Trophoblast cell (in vitro differentiated cells and primary cell): ENCODE results near the gene FBXL19.

ENCODE experiments used
- DNase-seq, 2 donors: peaks; one replicate each; pipeline ENCODE4 v3.0.0-alpha.2; 2016
- H2AFZ ChIP-seq: 2 replicates; pipeline ENCODE4 v1.6.1; 2013; ENCODE audit warnings: low read length, moderate library complexity, mild to moderate bottlenecking; ENCODE audit not compliant: insufficient read depth, poor library complexity
- H2AK5ac ChIP-seq: 2 replicates; pipeline ENCODE4 v1.6.1; 2013; ENCODE audit warnings: mild to moderate bottlenecking, low read length
- H2BK120ac ChIP-seq: 2 replicates; pipeline ENCODE4 v1.6.1; 2013; ENCODE audit warnings: low read length, mild to moderate bottlenecking, moderate library complexity; ENCODE audit not compliant: insufficient read depth, poor library complexity
- H2BK12ac ChIP-seq: 2 replicates; pipeline ENCODE4 v1.6.1; 2013; ENCODE audit warnings: mild to moderate bottlenecking, low read length, moderate library complexity
- H2BK5ac ChIP-seq: 2 replicates; pipeline ENCODE4 v1.6.1; 2013; ENCODE audit warnings: low read length, low read depth, moderate library complexity, mild to moderate bottlenecking; ENCODE audit not compliant: poor library complexity
- H3K14ac ChIP-seq: 2 replicates; pipeline ENCODE4 v1.6.1; 2013; ENCODE audit warnings: mild to moderate bottlenecking, low read length
- H3K18ac ChIP-seq: 2 replicates; pipeline ENCODE4 v1.6.1; 2013; ENCODE audit warnings: mild to moderate bottlenecking, low read length
- H3K23ac ChIP-seq: 2 replicates; pipeline ENCODE4 v1.6.1; 2013; ENCODE audit warnings: low read length
- H3K27ac ChIP-seq: 2 replicates; pipeline ENCODE4 v1.5.1; 2013; ENCODE audit warnings: low read depth, mild to moderate bottlenecking, inconsistent platforms, low read length, moderate library complexity
- H3K27me3 ChIP-seq: 2 replicates; pipeline ENCODE4 v1.6.1; 2013; ENCODE audit warnings: inconsistent platforms, mild to moderate bottlenecking, low read length, moderate library complexity; ENCODE audit not compliant: insufficient read depth
- H3K36me3 ChIP-seq, 2 experiments: 1 replicate in 1 of 2; 2 replicates in 1 of 2; pipeline ENCODE4 v1.6.1; 2013; ENCODE audit warnings: low read length in 2 of 2, mild to moderate bottlenecking in 2 of 2, moderate library complexity in 1 of 2; ENCODE audit not compliant: insufficient read depth in 2 of 2, control insufficient read depth in 1 of 2
- H3K4ac ChIP-seq: 2 replicates; pipeline ENCODE4 v1.6.1; 2013; ENCODE audit warnings: low read depth, mild to moderate bottlenecking, low read length, moderate library complexity
- H3K4me1 ChIP-seq, 2 experiments: 1 replicate in 1 of 2; 2 replicates in 1 of 2; pipeline ENCODE4 v1.6.1; 2013; ENCODE audit warnings: low read length in 2 of 2, mild to moderate bottlenecking in 2 of 2, moderate library complexity in 1 of 2; ENCODE audit not compliant: insufficient read depth in 2 of 2, control insufficient read depth in 1 of 2
- H3K4me2 ChIP-seq: 2 replicates; pipeline ENCODE4 v1.6.1; 2013; ENCODE audit warnings: inconsistent platforms, mild to moderate bottlenecking, low read length, moderate library complexity
- H3K4me3 ChIP-seq: 2 replicates; pipeline ENCODE4 v1.5.1; 2013; ENCODE audit warnings: mild to moderate bottlenecking, low read depth, low read length, inconsistent platforms
- H3K79me1 ChIP-seq: one replicate; pipeline ENCODE4 v1.6.1; 2013; ENCODE audit warnings: low read length
- H3K79me2 ChIP-seq: 2 replicates; pipeline ENCODE4 v1.6.1; 2013; ENCODE audit warnings: low read length, mild to moderate bottlenecking; ENCODE audit not compliant: control insufficient read depth, insufficient read depth, poor library complexity
- H3K9ac ChIP-seq: 2 replicates; pipeline ENCODE4 v1.6.1; 2013; ENCODE audit warnings: mild to moderate bottlenecking, low read length
- H3K9me3 ChIP-seq: 2 replicates; pipeline ENCODE4 v1.6.1; 2013; ENCODE audit warnings: low read depth, mild to moderate bottlenecking, control low read depth, inconsistent platforms, low read length; ENCODE audit not compliant: insufficient read depth
- H4K12ac ChIP-seq: 2 replicates; pipeline ENCODE4 v1.6.1; 2013; ENCODE audit warnings: low read depth, mild to moderate bottlenecking, low read length, moderate library complexity
- H4K8ac ChIP-seq: 2 replicates; pipeline ENCODE4 v1.6.1; 2013; ENCODE audit warnings: low read depth, mild to moderate bottlenecking, low read length, moderate library complexity
- H4K91ac ChIP-seq: one replicate; pipeline ENCODE4 v1.6.1; 2013; ENCODE audit warnings: low read depth, mild to moderate bottlenecking, low read length, moderate library complexity
- WGBS: extraction: QIAGEN DNeasy Blood & Tissue Kit; methylation state at CpG from one replicate; pipeline ENCODE4 v1.1.7; 2013; ENCODE audit warnings: missing lambda C conversion rate; ENCODE audit not compliant: insufficient read length, insufficient coverage; ENCODE audit errors: extremely low coverage; 5-methylcytosine and 5-hydroxymethylcytosine counted together

The FBXL19 gene

DNA sequence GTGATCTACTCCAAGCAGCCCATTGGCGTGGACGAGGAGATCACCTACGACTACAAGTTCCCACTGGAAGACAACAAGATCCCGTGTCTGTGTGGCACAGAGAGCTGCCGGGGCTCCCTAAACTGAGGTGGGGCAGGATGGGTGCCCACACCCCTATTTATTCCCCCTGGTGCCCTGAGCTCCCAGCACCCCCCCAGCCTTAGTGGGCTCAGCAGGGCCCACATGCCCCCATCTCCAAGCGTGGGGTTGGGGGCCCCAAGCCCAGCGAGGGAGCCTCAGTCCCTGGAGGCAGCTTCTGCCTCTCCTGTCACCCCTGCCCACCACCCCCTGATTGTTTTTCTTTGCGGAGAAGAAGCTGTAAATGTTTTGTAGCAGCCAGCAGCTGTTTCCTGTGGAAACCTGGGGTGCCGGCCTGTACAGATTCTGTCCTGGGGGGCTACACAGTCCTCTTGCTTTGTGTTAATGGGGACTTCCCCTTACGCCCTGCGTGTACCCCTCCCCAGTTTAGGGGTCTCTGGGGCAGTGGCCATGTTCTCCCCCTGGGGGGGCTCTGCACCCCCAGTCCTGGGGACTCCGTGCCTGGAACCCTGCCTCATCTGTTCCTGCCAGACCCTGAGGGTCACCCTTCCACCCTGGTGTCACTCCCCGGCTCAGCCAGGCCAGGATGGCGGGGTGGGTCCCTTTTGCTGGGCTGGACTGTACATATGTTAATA, 60.7 kb downstream of the FBXL19 start:
- no peak overlapping the region for H4K12ac ChIP-seq
- H3K9ac ChIP-seq, result no peak overlapping the region
- no peaks in the 10 kb centered on the region for H3K4me1 ChIP-seq
- H2BK12ac ChIP-seq, result no peak overlapping the region
- no peak overlapping the region for H3K4me2 ChIP-seq
- H2AFZ ChIP-seq, result no peak overlapping the region
- no peak overlapping the region for H3K18ac ChIP-seq
- WGBS, result no CpG with 5 or more reads among the region's 14 CpGs
- peaks cover 50 to 56% of the 10 kb centered on the region in 2 experiments for H3K36me3 ChIP-seq
- no peak overlapping the region for H3K27ac ChIP-seq
- H3K79me1 ChIP-seq, result no peaks in the 10 kb centered on the region
- H2BK120ac ChIP-seq, result no peak overlapping the region
- H3K4me3 ChIP-seq, result no peak overlapping the region
- H2BK5ac ChIP-seq, result no peak overlapping the region
- no peak overlapping the region for H4K91ac ChIP-seq
- no peaks in the 10 kb centered on the region for H3K27me3 ChIP-seq
- H3K14ac ChIP-seq, result no peak overlapping the region
- H2AK5ac ChIP-seq, result no peak overlapping the region
- peaks cover 2% of the 10 kb centered on the region for H3K9me3 ChIP-seq
- no peaks in the 10 kb centered on the region for H3K79me2 ChIP-seq
- no peak overlapping the region for H4K8ac ChIP-seq
- DNase-seq, result no peak
- no peak overlapping the region for H3K4ac ChIP-seq
- no peak overlapping the region for H3K23ac ChIP-seq

DNA sequence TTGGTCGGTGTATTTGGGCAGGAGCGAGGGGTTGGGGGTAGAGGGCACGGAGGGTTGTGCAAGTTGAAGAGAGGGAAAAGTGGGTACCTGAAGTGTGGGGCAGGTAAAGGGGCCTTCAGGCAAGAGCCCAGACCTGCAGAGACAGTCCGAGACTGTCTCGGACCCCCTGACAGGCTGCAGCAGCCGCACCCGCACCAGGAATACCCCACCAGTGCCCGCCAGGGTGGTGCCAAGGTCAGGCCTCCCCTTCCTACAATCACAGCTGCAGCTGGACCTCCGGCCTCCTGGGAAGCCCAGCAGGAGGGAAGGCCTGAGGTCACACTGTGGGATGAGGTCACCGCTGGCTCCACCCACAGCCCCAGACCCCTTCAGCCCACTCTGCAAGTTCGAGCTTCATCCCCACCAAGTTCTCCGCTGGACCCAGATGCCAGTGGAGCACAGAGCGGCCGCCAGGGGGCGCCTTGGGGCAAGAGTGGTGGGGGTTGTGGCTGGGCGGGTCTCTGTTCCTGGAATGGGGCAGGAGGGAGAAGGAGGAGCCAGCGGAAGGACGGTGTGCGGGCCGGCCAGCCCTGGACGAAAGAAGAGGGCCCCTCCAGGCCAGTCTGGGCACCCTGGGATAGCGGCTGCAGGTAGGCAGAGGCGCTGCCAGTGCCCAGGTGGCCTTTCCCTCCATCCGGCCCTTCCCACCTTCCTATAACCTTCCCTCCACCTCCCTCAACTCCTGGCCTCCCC, 61.5 kb downstream of the FBXL19 start, which contains the start of gene HSD3B7:
HSD3B7 (plus strand) TSS at position 539 of the 732 bp plus-strand sequence. CDS start 452 bp downstream, outside the sequence.
- H3K79me2 ChIP-seq, result no peaks in the 10 kb centered on the region
- no peak within 1 kb of the TSS for H2BK5ac ChIP-seq
- peak within 1 kb of the TSS; percentile 9 for H4K91ac ChIP-seq
- no peaks in the 10 kb centered on the region for H3K4me1 ChIP-seq
- H3K4me3 ChIP-seq, result no peak within 1 kb of the TSS
- peaks cover 2% of the 10 kb centered on the region for H3K9me3 ChIP-seq
- H3K36me3 ChIP-seq, result peaks cover 43 to 49% of the 10 kb centered on the region in 2 experiments
- no peak within 1 kb of the TSS for H3K4ac ChIP-seq
- H3K9ac ChIP-seq, result no peak within 1 kb of the TSS
- H2AFZ ChIP-seq, result no peak within 1 kb of the TSS
- no peak within 1 kb of the TSS for H2BK12ac ChIP-seq
- H3K14ac ChIP-seq, result no peak within 1 kb of the TSS
- H4K12ac ChIP-seq, result no peak within 1 kb of the TSS
- no peak within 1 kb of the TSS for H3K18ac ChIP-seq
- peak; percentile 68 to 89 for DNase-seq
- H4K8ac ChIP-seq, result peak within 1 kb of the TSS; percentile 47
- WGBS, result no CpG with 5 or more reads among the region's 24 CpGs
- no peaks in the 10 kb centered on the region for H3K79me1 ChIP-seq
- no peak within 1 kb of the TSS for H2BK120ac ChIP-seq
- H3K27ac ChIP-seq, result no peak within 1 kb of the TSS
- H3K27me3 ChIP-seq, result no peaks in the 10 kb centered on the region
- no peak within 1 kb of the TSS for H3K23ac ChIP-seq
- H2AK5ac ChIP-seq, result no peak within 1 kb of the TSS
- peak within 1 kb of the TSS; percentile 26 for H3K4me2 ChIP-seq

DNA sequence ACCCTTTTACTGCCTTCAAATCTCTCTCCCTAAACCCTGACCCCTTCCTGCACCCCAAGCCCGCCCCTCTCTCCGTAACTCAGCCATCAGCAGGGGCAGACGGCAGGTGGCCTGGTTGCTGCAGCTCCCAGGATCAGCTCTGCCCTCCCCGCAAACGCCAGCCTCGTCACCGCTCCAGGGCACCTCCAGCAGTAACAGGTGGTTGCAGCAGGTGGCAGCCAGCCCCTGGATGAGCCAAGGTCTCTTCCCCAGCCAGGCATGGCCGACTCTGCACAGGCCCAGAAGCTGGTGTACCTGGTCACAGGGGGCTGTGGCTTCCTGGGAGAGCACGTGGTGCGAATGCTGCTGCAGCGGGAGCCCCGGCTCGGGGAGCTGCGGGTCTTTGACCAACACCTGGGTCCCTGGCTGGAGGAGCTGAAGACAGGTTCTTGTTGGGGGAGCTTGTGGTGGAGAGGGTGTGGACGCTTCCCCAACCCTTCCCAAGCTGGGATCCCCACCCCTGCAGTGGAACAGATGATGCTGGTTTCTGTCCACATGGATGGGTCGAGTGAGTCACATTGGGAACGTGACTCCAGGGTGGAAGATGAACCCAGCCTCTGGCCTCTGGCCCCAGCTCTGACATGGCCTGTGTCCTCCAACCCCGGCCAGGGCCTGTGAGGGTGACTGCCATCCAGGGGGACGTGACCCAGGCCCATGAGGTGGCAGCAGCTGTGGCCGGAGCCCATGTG, 62.2 kb downstream of the FBXL19 start:
- H2AFZ ChIP-seq, result no peak overlapping the region
- H3K23ac ChIP-seq, result no peak overlapping the region
- H2BK120ac ChIP-seq, result no peak overlapping the region
- no peak overlapping the region for H2AK5ac ChIP-seq
- no peak overlapping the region for H3K27ac ChIP-seq
- no peaks in the 10 kb centered on the region for H3K79me2 ChIP-seq
- no peak overlapping the region for H3K4me3 ChIP-seq
- H3K18ac ChIP-seq, result no peak overlapping the region
- H2BK5ac ChIP-seq, result no peak overlapping the region
- H2BK12ac ChIP-seq, result no peak overlapping the region
- H3K79me1 ChIP-seq, result no peaks in the 10 kb centered on the region
- WGBS, result no CpG with 5 or more reads among the region's 20 CpGs
- no peaks in the 10 kb centered on the region for H3K4me1 ChIP-seq
- peak overlapping the region; percentile 9 for H4K91ac ChIP-seq
- H3K9ac ChIP-seq, result no peak overlapping the region
- DNase-seq, result peak; percentile 49 to 64
- peak overlapping the region; percentile 26 for H3K4me2 ChIP-seq
- no peaks in the 10 kb centered on the region for H3K27me3 ChIP-seq
- H3K4ac ChIP-seq, result no peak overlapping the region
- H3K36me3 ChIP-seq, result peaks cover 36 to 42% of the 10 kb centered on the region in 2 experiments
- peak overlapping the region; percentile 47 for H4K8ac ChIP-seq
- H3K14ac ChIP-seq, result no peak overlapping the region
- no peak overlapping the region for H4K12ac ChIP-seq
- H3K9me3 ChIP-seq, result peaks cover 4% of the 10 kb centered on the region

- Histone ChIP-seq H3K4ac (no peak overlapping the region), H2AK5ac (no peak overlapping the region), H3K23ac (no peak overlapping the region), H4K12ac (no peak overlapping the region), H3K4me3 (no peak overlapping the region), H3K27me3 (no peaks in the 10 kb centered on the region), H3K9me3 (peaks cover 4% of the 10 kb centered on the region), H3K79me1 (no peaks in the 10 kb centered on the region), H3K18ac (no peak overlapping the region), H2BK5ac (no peak overlapping the region), H3K36me3 (peaks cover 30 to 35% of the 10 kb centered on the region in 2 experiments), H3K79me2 (no peaks in the 10 kb centered on the region), H2BK12ac (no peak overlapping the region), H3K4me2 (no peak overlapping the region), H4K8ac (no peak overlapping the region), H2AFZ (no peak overlapping the region), H4K91ac (no peak overlapping the region), H3K27ac (no peak overlapping the region), H2BK120ac (no peak overlapping the region), H3K9ac (no peak overlapping the region), H3K14ac (no peak overlapping the region), H3K4me1 (no peaks in the 10 kb centered on the region)
- DNase-seq, result no peak
- WGBS, result no CpG with 5 or more reads among the region's 29 CpGs
These were observed 63.0 kb downstream of the FBXL19 start for GRCh38 chr16:30986129-30986991.
